ENCODE results near the gene OR2C3.
A peak's percentile ranks its signal among the peaks of the same experiment; 100 is the strongest.

- TF ChIP-seq REST (IDR thresholded peaks at IDR 0.05; ENCODE audit: unreplicated experiment) (no peak), CTCF (conservative IDR thresholded peaks at IDR 0.05; ENCODE audit: low read depth in 2 of 2) (peak; percentile 60 to 69)
Measured at GRCh38 chr1:247576514-247576913, 40.3 kb upstream of the OR2C3 start.

Data from GM23338 (cell line).